ENCODE measurements around the gene ADAMTS6.
"Not testable (repeated sequence)": the region's sequence is repeated elsewhere in the genome, so short reads cannot be mapped to it uniquely, and the experiment has no call there.

ADAMTS6 gene

DNA sequence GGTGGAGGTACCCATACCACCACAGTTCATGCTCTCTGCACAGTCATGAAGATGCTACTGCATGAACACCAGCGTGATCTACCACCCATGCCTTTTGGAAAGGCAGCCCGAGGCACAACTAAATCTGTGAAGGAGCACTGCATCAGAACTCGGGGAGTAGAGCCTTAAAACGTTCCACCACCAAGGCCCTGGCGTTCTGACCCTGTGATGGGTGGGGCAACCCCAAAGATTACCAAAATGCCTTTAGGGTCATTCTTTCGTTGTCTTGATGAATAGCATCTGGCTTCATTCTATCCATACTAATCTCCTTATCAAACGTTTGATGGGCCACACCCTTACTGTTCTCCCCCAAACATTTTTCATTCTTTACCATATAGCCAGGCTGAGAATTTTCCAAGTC lies 97.9 kb downstream of the ADAMTS6 start:
- H3K27ac Mint-ChIP-seq: no peak overlapping the region
- H3K4me1 Mint-ChIP-seq (ENCODE audit: low read depth): no peaks in the 10 kb centered on the region
- no peaks in the 10 kb centered on the region for H3K27me3 Mint-ChIP-seq
- intact Hi-C loops (cut with micrococcal nuclease): no loop called here
- no peaks in the 10 kb centered on the region for H3K9me3 Mint-ChIP-seq
- H3K36me3 Mint-ChIP-seq (ENCODE audit: low read depth): no peaks in the 10 kb centered on the region
- no peak overlapping the region for H3K4me3 Mint-ChIP-seq

GRCh38 chr5:65382582-65382981 lies 99.1 kb downstream of the ADAMTS6 start:
- H3K4me1 Mint-ChIP-seq (ENCODE audit: low read depth): no peaks in the 10 kb centered on the region
- intact Hi-C loops (cut with micrococcal nuclease): no loop called here
- no peak overlapping the region for H3K4me3 Mint-ChIP-seq
- H3K27me3 Mint-ChIP-seq: no peaks in the 10 kb centered on the region
- no peaks in the 10 kb centered on the region for H3K36me3 Mint-ChIP-seq (ENCODE audit: low read depth)
- no peak overlapping the region for H3K27ac Mint-ChIP-seq
- no peaks in the 10 kb centered on the region for H3K9me3 Mint-ChIP-seq

DNA sequence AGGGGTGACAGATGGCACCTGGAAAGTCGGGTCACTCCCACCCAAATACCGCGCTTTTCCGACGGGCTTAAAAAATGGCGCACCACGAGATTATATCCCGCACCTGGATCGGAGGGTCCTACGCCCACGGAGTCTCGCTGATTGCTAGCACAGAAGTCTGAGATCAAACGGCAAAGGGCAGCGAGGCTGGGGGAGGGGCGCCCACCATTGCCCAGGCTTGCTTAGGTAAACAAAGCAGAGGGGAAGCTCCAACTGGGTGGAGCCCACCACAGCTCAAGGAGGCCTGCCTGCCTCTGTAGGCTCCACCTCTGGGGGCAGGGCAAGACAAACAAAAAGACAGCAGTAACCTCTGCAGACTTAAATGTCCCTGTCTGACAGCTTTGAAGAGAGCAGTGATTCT lies 111.2 kb downstream of the ADAMTS6 start:
- intact Hi-C loops (cut with micrococcal nuclease); H3K27ac Mint-ChIP-seq: not testable (repeated sequence)
- peaks cover 16% of the 10 kb centered on the region for H3K9me3 Mint-ChIP-seq

GRCh38 chr5:65366655-65367054 lies 115.1 kb downstream of the ADAMTS6 start:
- peaks cover 12% of the 10 kb centered on the region for H3K9me3 Mint-ChIP-seq

More for the DNA sequence above, 111.2 kb downstream of the ADAMTS6 start:
- H3K4me1 Mint-ChIP-seq (ENCODE audit: low read depth); H3K36me3 Mint-ChIP-seq (ENCODE audit: low read depth); H3K4me3 Mint-ChIP-seq; H3K27me3 Mint-ChIP-seq: not testable (repeated sequence)

GRCh38 chr5:65364907-65365306 lies 116.8 kb downstream of the ADAMTS6 start:
- H3K4me1 Mint-ChIP-seq (ENCODE audit: low read depth): no peaks in the 10 kb centered on the region
- no peak overlapping the region for H3K27ac Mint-ChIP-seq
- H3K9me3 Mint-ChIP-seq: no peaks in the 10 kb centered on the region
- no peak overlapping the region for H3K4me3 Mint-ChIP-seq
- intact Hi-C loops (cut with micrococcal nuclease): no loop called here
- no peaks in the 10 kb centered on the region for H3K36me3 Mint-ChIP-seq (ENCODE audit: low read depth)
- H3K27me3 Mint-ChIP-seq: no peaks in the 10 kb centered on the region

More at GRCh38 chr5:65366655-65367054, 115.1 kb downstream of the ADAMTS6 start:
- no peaks in the 10 kb centered on the region for H3K27me3 Mint-ChIP-seq
- H3K4me3 Mint-ChIP-seq: no peak overlapping the region
- H3K27ac Mint-ChIP-seq: no peak overlapping the region
- H3K4me1 Mint-ChIP-seq (ENCODE audit: low read depth): no peaks in the 10 kb centered on the region
- no peaks in the 10 kb centered on the region for H3K36me3 Mint-ChIP-seq (ENCODE audit: low read depth)
- intact Hi-C loops (cut with micrococcal nuclease): no loop called here

- Mint-ChIP-seq H3K4me1 (ENCODE audit: low read depth) (no peaks in the 10 kb centered on the region), H3K4me3 (no peak overlapping the region), H3K27ac (no peak overlapping the region), H3K27me3 (no peaks in the 10 kb centered on the region), H3K36me3 (ENCODE audit: low read depth) (no peaks in the 10 kb centered on the region), H3K9me3 (no peaks in the 10 kb centered on the region)
- intact Hi-C loops (cut with micrococcal nuclease): no loop called here
Measured at GRCh38 chr5:65363499-65363898, 118.2 kb downstream of the ADAMTS6 start.

DNA sequence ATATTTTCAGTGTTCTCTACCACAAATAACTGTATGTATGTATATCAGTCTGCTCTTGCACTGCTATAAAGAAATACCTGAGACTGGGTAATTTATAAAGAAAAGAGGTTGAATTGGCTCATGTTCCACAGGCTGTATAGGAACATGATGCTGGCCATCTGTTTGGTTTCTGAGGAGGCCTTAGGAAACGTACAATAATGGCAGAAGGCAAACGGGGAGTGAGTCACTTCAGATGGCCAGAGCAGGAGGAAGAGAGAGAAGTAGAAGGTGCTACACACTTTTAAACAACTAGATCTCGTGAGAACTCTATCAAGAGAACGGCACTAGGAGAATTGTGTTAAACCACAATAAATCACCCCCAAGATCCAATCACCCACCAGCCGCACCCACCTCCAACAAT lies 121.7 kb downstream of the ADAMTS6 start:
- intact Hi-C loops (cut with micrococcal nuclease): no loop called here
- no peaks in the 10 kb centered on the region for H3K4me1 Mint-ChIP-seq (ENCODE audit: low read depth)
- no peak overlapping the region for H3K27ac Mint-ChIP-seq
- H3K27me3 Mint-ChIP-seq: no peaks in the 10 kb centered on the region
- H3K4me3 Mint-ChIP-seq: no peak overlapping the region
- no peaks in the 10 kb centered on the region for H3K9me3 Mint-ChIP-seq
- H3K36me3 Mint-ChIP-seq (ENCODE audit: low read depth): no peaks in the 10 kb centered on the region

- H3K9me3 Mint-ChIP-seq: no peaks in the 10 kb centered on the region
- H3K4me1 Mint-ChIP-seq (ENCODE audit: low read depth): no peaks in the 10 kb centered on the region
- no peak overlapping the region for H3K27ac Mint-ChIP-seq
- no peaks in the 10 kb centered on the region for H3K27me3 Mint-ChIP-seq
- H3K36me3 Mint-ChIP-seq (ENCODE audit: low read depth): no peaks in the 10 kb centered on the region
- no peak overlapping the region for H3K4me3 Mint-ChIP-seq
- intact Hi-C loops (cut with micrococcal nuclease): no loop called here
Measured at GRCh38 chr5:65359569-65359968, 122.2 kb downstream of the ADAMTS6 start.

DNA sequence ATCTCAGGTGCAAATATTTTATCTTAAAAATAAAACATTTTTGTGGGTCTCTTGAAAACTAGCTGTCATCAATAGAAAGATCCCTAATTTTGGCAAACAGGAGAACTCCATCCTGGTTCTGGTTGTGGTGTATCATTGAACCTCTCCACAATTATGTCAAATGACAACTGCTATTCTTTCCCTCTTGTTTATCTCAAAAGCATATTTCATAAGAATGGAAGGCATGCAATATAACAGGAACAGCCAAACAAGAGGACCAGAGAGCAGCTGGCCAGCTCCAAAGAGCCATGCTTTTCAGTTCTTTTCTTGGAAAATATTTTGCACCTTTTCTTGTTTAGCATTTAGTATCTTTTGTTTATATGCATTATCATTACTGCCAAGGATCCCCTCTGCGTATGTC lies 125.4 kb downstream of the ADAMTS6 start:
- Mint-ChIP-seq H3K36me3 (ENCODE audit: low read depth) (no peaks in the 10 kb centered on the region), H3K4me3 (no peak overlapping the region), H3K9me3 (no peaks in the 10 kb centered on the region), H3K27ac (no peak overlapping the region), H3K4me1 (ENCODE audit: low read depth) (no peaks in the 10 kb centered on the region), H3K27me3 (no peaks in the 10 kb centered on the region)
- intact Hi-C loops (cut with micrococcal nuclease): no loop called here

- Mint-ChIP-seq H3K27ac (no peak overlapping the region), H3K36me3 (ENCODE audit: low read depth) (no peaks in the 10 kb centered on the region), H3K9me3 (no peaks in the 10 kb centered on the region)
Measured at GRCh38 chr5:65355301-65355700, 126.4 kb downstream of the ADAMTS6 start.

DNA sequence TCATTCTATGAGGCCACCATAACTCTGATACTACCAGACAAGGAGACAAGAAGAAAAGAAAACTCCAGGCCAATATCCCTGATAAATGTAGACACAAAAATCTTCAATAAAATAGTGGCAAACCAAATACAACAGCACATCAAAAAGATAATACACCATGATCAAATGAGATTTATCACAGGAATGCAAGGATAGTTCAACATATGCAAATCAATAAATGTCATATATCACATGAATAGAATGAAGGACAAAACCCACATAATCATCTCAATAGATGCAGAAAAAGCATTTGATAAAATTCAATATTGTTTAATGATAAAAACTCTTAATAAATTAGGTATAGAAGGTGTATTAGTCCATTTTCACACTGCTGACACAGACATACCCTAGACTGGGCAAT lies 139.9 kb downstream of the ADAMTS6 start:
- no peak overlapping the region for H3K4me3 Mint-ChIP-seq

More at GRCh38 chr5:65355301-65355700, 126.4 kb downstream of the ADAMTS6 start:
- H3K4me1 Mint-ChIP-seq (ENCODE audit: low read depth): no peaks in the 10 kb centered on the region
- H3K4me3 Mint-ChIP-seq: no peak overlapping the region
- H3K27me3 Mint-ChIP-seq: no peaks in the 10 kb centered on the region
- intact Hi-C loops (cut with micrococcal nuclease): no loop called here

GRCh38 chr5:65338606-65339151 lies 143.0 kb downstream of the ADAMTS6 start:
- H3K27me3 Mint-ChIP-seq: no peaks in the 10 kb centered on the region
- H3K36me3 Mint-ChIP-seq (ENCODE audit: low read depth): no peaks in the 10 kb centered on the region
- H3K27ac Mint-ChIP-seq: no peak overlapping the region
- peaks cover 47% of the 10 kb centered on the region for H3K9me3 Mint-ChIP-seq
- no peak overlapping the region for H3K4me3 Mint-ChIP-seq
- H3K4me1 Mint-ChIP-seq (ENCODE audit: low read depth): no peaks in the 10 kb centered on the region
- intact Hi-C loops (cut with micrococcal nuclease): no loop called here

More for the DNA sequence above, 139.9 kb downstream of the ADAMTS6 start:
- Mint-ChIP-seq H3K9me3 (peaks cover 47% of the 10 kb centered on the region), H3K27ac (no peak overlapping the region), H3K4me1 (ENCODE audit: low read depth) (no peaks in the 10 kb centered on the region), H3K27me3 (no peaks in the 10 kb centered on the region), H3K36me3 (ENCODE audit: low read depth) (no peaks in the 10 kb centered on the region)
- intact Hi-C loops (cut with micrococcal nuclease): no loop called here

GRCh38 chr5:65334077-65334476 lies 147.6 kb downstream of the ADAMTS6 start:
- no peak overlapping the region for H3K27ac Mint-ChIP-seq
- peaks cover 3% of the 10 kb centered on the region for H3K9me3 Mint-ChIP-seq
- no peaks in the 10 kb centered on the region for H3K27me3 Mint-ChIP-seq
- intact Hi-C loops (cut with micrococcal nuclease): no loop called here
- no peaks in the 10 kb centered on the region for H3K4me1 Mint-ChIP-seq (ENCODE audit: low read depth)
- H3K36me3 Mint-ChIP-seq (ENCODE audit: low read depth): no peaks in the 10 kb centered on the region
- H3K4me3 Mint-ChIP-seq: no peak overlapping the region

GRCh38 chr5:65332591-65332990 lies 149.1 kb downstream of the ADAMTS6 start:
- H3K27me3 Mint-ChIP-seq: no peaks in the 10 kb centered on the region
- H3K27ac Mint-ChIP-seq: no peak overlapping the region
- no peaks in the 10 kb centered on the region for H3K9me3 Mint-ChIP-seq
- no peak overlapping the region for H3K4me3 Mint-ChIP-seq
- H3K36me3 Mint-ChIP-seq (ENCODE audit: low read depth): no peaks in the 10 kb centered on the region
- intact Hi-C loops (cut with micrococcal nuclease): no loop called here
- H3K4me1 Mint-ChIP-seq (ENCODE audit: low read depth): no peaks in the 10 kb centered on the region

GRCh38 chr5:65329266-65329665 lies 152.5 kb downstream of the ADAMTS6 start:
- intact Hi-C loops (cut with micrococcal nuclease): no loop called here
- Mint-ChIP-seq H3K9me3 (no peaks in the 10 kb centered on the region), H3K27ac (no peak overlapping the region), H3K4me3 (no peak overlapping the region), H3K27me3 (no peaks in the 10 kb centered on the region), H3K36me3 (ENCODE audit: low read depth) (no peaks in the 10 kb centered on the region), H3K4me1 (ENCODE audit: low read depth) (no peaks in the 10 kb centered on the region)
